ENCODE results near the gene MAGEA9B.

GRCh38 chrX:149629730-149630387 lies 42.6 kb upstream of the MAGEA9B start:
- TF ChIP-seq CTCF (conservative IDR thresholded peaks at IDR 0.05; ENCODE audit: low read length) (no peak), EZH2phosphoT487 (IDR thresholded peaks at IDR 0.05; ENCODE audit: borderline replicate concordance) (no peak)

Measured in Loucy (cell line).